Mammary epithelial cell (primary cell): ENCODE measurements around the gene TMEM185B.

ENCODE experiments used
- EZH2 ChIP-seq: IDR thresholded peaks from 2 replicates; pipeline ENCODE4 v1.6.1; 2012; ENCODE audit warnings: low read length, inconsistent platforms, borderline replicate concordance
- TF ChIP-seq, protein P1 (sequence below), 2 donors: IDR thresholded peaks in 1 of 2; conservative IDR thresholded peaks in 1 of 2; 2 replicates each; pipeline ENCODE4 v1.5.1; 2011 to 2012; ENCODE audit warnings: inconsistent platforms in 2 of 2, low read length in 2 of 2, mild to moderate bottlenecking in 2 of 2, control low read depth in 1 of 2, low read depth in 1 of 2; ENCODE audit not compliant: insufficient read depth in 1 of 2; ENCODE audit errors: extremely low read depth in 1 of 2

DNA sequence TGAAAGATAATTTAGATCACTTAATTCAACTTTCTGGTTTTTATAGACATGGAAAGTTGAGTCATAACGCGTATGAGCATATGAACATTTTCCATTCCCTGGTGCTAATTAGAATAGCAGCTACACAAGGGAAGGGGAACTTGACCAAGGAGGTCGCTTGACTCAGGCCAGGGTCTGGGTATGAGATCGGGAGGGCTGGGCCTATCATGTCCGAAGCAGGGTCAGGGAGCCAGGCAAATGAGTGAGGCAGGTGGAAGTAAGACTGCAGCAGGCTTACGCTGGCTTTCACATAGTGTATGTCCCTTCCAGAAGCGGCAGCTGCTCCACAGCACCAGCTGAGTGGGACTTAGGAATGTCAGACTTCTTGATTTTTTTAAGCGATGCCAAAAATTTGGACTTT is 44.1 kb upstream of the TMEM185B start:
- TF ChIP-seq, protein P1, sequence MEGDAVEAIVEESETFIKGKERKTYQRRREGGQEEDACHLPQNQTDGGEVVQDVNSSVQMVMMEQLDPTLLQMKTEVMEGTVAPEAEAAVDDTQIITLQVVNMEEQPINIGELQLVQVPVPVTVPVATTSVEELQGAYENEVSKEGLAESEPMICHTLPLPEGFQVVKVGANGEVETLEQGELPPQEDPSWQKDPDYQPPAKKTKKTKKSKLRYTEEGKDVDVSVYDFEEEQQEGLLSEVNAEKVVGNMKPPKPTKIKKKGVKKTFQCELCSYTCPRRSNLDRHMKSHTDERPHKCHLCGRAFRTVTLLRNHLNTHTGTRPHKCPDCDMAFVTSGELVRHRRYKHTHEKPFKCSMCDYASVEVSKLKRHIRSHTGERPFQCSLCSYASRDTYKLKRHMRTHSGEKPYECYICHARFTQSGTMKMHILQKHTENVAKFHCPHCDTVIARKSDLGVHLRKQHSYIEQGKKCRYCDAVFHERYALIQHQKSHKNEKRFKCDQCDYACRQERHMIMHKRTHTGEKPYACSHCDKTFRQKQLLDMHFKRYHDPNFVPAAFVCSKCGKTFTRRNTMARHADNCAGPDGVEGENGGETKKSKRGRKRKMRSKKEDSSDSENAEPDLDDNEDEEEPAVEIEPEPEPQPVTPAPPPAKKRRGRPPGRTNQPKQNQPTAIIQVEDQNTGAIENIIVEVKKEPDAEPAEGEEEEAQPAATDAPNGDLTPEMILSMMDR (conservative IDR thresholded peaks at IDR 0.05 in 1 of 2, IDR thresholded peaks at IDR 0.05 in 1 of 2; ENCODE audit: extremely low read depth in 1 of 2, insufficient read depth in 1 of 2, low read depth in 1 of 2, low read length in 2 of 2), result no peak
- no peak for TF ChIP-seq EZH2
